GM23248 (cell line): Measurements from ENCODE around the gene FOXN3. TPM values are rescaled to one million over a fixed set of nuclear protein-coding genes. Genes with fewer than 3 reads are reported as not detected.

Experiments
- DNase-seq: peaks from one replicate; pipeline ENCODE4 v3.0.0-alpha.2; 2015
- H2AFZ ChIP-seq: fragments of 200-600 bp; sonication (generic); 2 replicates; pipeline ENCODE4 v1.6.1; 2016; ENCODE audit warnings: antibody characterized with exemption
- H3F3A ChIP-seq: fragments of 200-600 bp; sonication (generic); 2 replicates; pipeline ENCODE4 v1.6.1; 2016; ENCODE audit warnings: mild to moderate bottlenecking, antibody characterized with exemption, mixed run types; ENCODE audit not compliant: insufficient read depth
- H3K27ac ChIP-seq: fragments of 200-600 bp; sonication (generic); 2 replicates; pipeline ENCODE4 v1.5.1; 2016; ENCODE audit warnings: mild to moderate bottlenecking
- H3K27me3 ChIP-seq: fragments of 200-600 bp; sonication (generic); replicated peaks from 2 replicates; pipeline ENCODE4 v1.6.1; 2016; ENCODE audit warnings: mild to moderate bottlenecking; ENCODE audit not compliant: insufficient read depth
- H3K36me3 ChIP-seq: fragments of 200-600 bp; sonication (generic); 2 replicates; pipeline ENCODE4 v1.6.1; 2016; ENCODE audit warnings: low read depth, mild to moderate bottlenecking
- H3K4me1 ChIP-seq: fragments of 200-600 bp; sonication (generic); 2 replicates; pipeline ENCODE4 v1.6.1; 2016; ENCODE audit warnings: mild to moderate bottlenecking; ENCODE audit not compliant: insufficient read depth
- H3K4me2 ChIP-seq: fragments of 200-600 bp; sonication (generic); one replicate; pipeline ENCODE4 v1.6.1; 2016; ENCODE audit warnings: mild to moderate bottlenecking; ENCODE audit not compliant: unreplicated experiment
- H3K4me3 ChIP-seq: fragments of 200-600 bp; sonication (generic); 2 replicates; pipeline ENCODE4 v1.5.1; 2016; ENCODE audit warnings: mild to moderate bottlenecking
- H3K79me2 ChIP-seq: fragments of 200-600 bp; sonication (generic); 2 replicates; pipeline ENCODE4 v1.6.1; 2016; ENCODE audit warnings: mild to moderate bottlenecking; ENCODE audit not compliant: insufficient read depth
- H3K9ac ChIP-seq: fragments of 200-600 bp; sonication (generic); 2 replicates; pipeline ENCODE4 v1.6.1; 2016; ENCODE audit warnings: mild to moderate bottlenecking
- H3K9me2 ChIP-seq: fragments of 200-600 bp; sonication (generic); 2 replicates; pipeline ENCODE4 v1.6.1; 2016; ENCODE audit warnings: mixed run types, mild to moderate bottlenecking, moderate library complexity; ENCODE audit not compliant: insufficient read depth
- H3K9me3 ChIP-seq: fragments of 200-600 bp; sonication (generic); one replicate; pipeline ENCODE4 v1.6.1; 2017; ENCODE audit warnings: low read depth
- H4K20me1 ChIP-seq: fragments of 200-600 bp; sonication (generic); 2 replicates; pipeline ENCODE4 v1.6.0; 2016; ENCODE audit not compliant: insufficient read depth
- EZH2 ChIP-seq: fragments of 200-600 bp; sonication (generic); IDR thresholded peaks from 2 replicates; pipeline ENCODE4 v1.6.1; 2018; ENCODE audit warnings: antibody characterized with exemption, mild to moderate bottlenecking; ENCODE audit not compliant: insufficient read depth, poor library complexity, severe bottlenecking
- EZH2phosphoT487 ChIP-seq: fragments of 200-600 bp; sonication (generic); IDR thresholded peaks from 2 replicates; pipeline ENCODE4 v1.6.1; 2018; ENCODE audit warnings: antibody characterized with exemption, moderate library complexity, mild to moderate bottlenecking, low read depth; ENCODE audit not compliant: insufficient read depth
- WGBS, 2 experiments: methylation state at CpG; one replicate each; pipeline ENCODE4 v1.1.6; 2015 to 2017; ENCODE audit warnings: low lambda C conversion rate in 2 of 2, low coverage in 1 of 2; ENCODE audit errors: missing lambda C conversion rate in 2 of 2; 5-methylcytosine and 5-hydroxymethylcytosine counted together
- in situ Hi-C: fragments of 300-500 bp; cut with MboI; formaldehyde crosslinking; loops from 2 replicates; pipeline ENCODE4 v1.15.0; 2020
- polyA plus RNA-seq: library from polyadenylated mRNA; unstranded; fragments of >200 nt; fragmentation: Nextera tagmentation; extraction: Ambion mirVana; gene quantifications from 2 replicates; pipeline ENCODE4 v1.2.1, GENCODE V29; 2016
- total RNA-seq: library from RNA; depleted of rRNA; stranded (reverse); fragments of >200 nt; shearing (Covaris generic); gene quantifications from 2 replicates; pipeline ENCODE4 v1.2.3, GENCODE V29; 2014

FOXN3 gene
- total and polyA plus RNA-seq, 2 experiments from 2014 or later, result 18.6 to 19.0 TPM

GRCh38 chr14:89452281-89452680 lies 35.2 kb upstream of the FOXN3 start:
- no peaks in the 10 kb centered on the region for H3K9me2 ChIP-seq
- no peaks in the 10 kb centered on the region for H3K27me3 ChIP-seq
- H3K36me3 ChIP-seq, result no peaks in the 10 kb centered on the region
- 95 to 99% methylated on average over 9 of the region's 9 CpGs for WGBS, 2 experiments
- no peak overlapping the region for H2AFZ ChIP-seq
- DNase-seq, result no peak
- H3K27ac ChIP-seq, result no peak overlapping the region
- no peaks in the 10 kb centered on the region for H4K20me1 ChIP-seq
- no peak overlapping the region for H3K9ac ChIP-seq
- in situ Hi-C loops, result no loop called here
- no peaks in the 10 kb centered on the region for H3K9me3 ChIP-seq
- no peak overlapping the region for H3K4me2 ChIP-seq
- TF ChIP-seq EZH2phosphoT487, result no peak
- TF ChIP-seq EZH2, result no peak
- H3K4me1 ChIP-seq, result no peaks in the 10 kb centered on the region
- H3K4me3 ChIP-seq, result no peak overlapping the region
- no peaks in the 10 kb centered on the region for H3K79me2 ChIP-seq
- no peaks in the 10 kb centered on the region for H3F3A ChIP-seq

GRCh38 chr14:89451229-89451628 lies 34.2 kb upstream of the FOXN3 start:
- Histone ChIP-seq H4K20me1 (no peaks in the 10 kb centered on the region), H3K9ac (no peak overlapping the region), H3K4me1 (no peaks in the 10 kb centered on the region), H3F3A (no peaks in the 10 kb centered on the region), H3K9me3 (no peaks in the 10 kb centered on the region), H3K27me3 (no peaks in the 10 kb centered on the region), H3K79me2 (no peaks in the 10 kb centered on the region), H3K4me3 (no peak overlapping the region), H3K9me2 (no peaks in the 10 kb centered on the region), H3K4me2 (no peak overlapping the region), H3K36me3 (no peaks in the 10 kb centered on the region), H2AFZ (no peak overlapping the region), H3K27ac (no peak overlapping the region)
- in situ Hi-C loops, result no loop called here
- TF ChIP-seq EZH2 (no peak), EZH2phosphoT487 (no peak)
- 94 to 95% methylated on average over 9 of the region's 9 CpGs for WGBS, 2 experiments
- no peak for DNase-seq

GRCh38 chr14:89447182-89447944 lies 30.3 kb upstream of the FOXN3 start:
- H3K79me2 ChIP-seq, result no peaks in the 10 kb centered on the region
- TF ChIP-seq EZH2phosphoT487 (no peak), EZH2 (no peak)
- peaks cover 10% of the 10 kb centered on the region for H3F3A ChIP-seq
- H3K36me3 ChIP-seq, result no peaks in the 10 kb centered on the region
- no peak overlapping the region for H2AFZ ChIP-seq
- no peaks in the 10 kb centered on the region for H3K9me2 ChIP-seq
- H3K27ac ChIP-seq, result no peak overlapping the region
- no peak overlapping the region for H3K9ac ChIP-seq
- in situ Hi-C loops, result no loop called here
- no peak overlapping the region for H3K4me2 ChIP-seq
- WGBS, 2 experiments, result 90 to 91% methylated on average over 12 to 14 of the region's 14 CpGs
- no peaks in the 10 kb centered on the region for H4K20me1 ChIP-seq
- H3K4me3 ChIP-seq, result no peak overlapping the region
- H3K27me3 ChIP-seq, result no peaks in the 10 kb centered on the region
- DNase-seq, result no peak
- H3K9me3 ChIP-seq, result no peaks in the 10 kb centered on the region
- peaks cover 20% of the 10 kb centered on the region for H3K4me1 ChIP-seq

GRCh38 chr14:89445273-89445973 lies 28.4 kb upstream of the FOXN3 start:
- no peak overlapping the region for H2AFZ ChIP-seq
- no peaks in the 10 kb centered on the region for H4K20me1 ChIP-seq
- H3K4me1 ChIP-seq, result peaks cover 20% of the 10 kb centered on the region
- in situ Hi-C loops, result no loop called here
- H3K4me2 ChIP-seq, result no peak overlapping the region
- no peak overlapping the region for H3K9ac ChIP-seq
- no peaks in the 10 kb centered on the region for H3K36me3 ChIP-seq
- DNase-seq, result peak; percentile 21
- no peaks in the 10 kb centered on the region for H3K27me3 ChIP-seq
- no peak overlapping the region for H3K27ac ChIP-seq
- H3K9me2 ChIP-seq, result no peaks in the 10 kb centered on the region
- 91 to 98% methylated on average over 4 of the region's 4 CpGs for WGBS, 2 experiments
- no peak overlapping the region for H3K4me3 ChIP-seq
- H3K9me3 ChIP-seq, result no peaks in the 10 kb centered on the region
- peaks cover 10% of the 10 kb centered on the region for H3F3A ChIP-seq
- no peaks in the 10 kb centered on the region for H3K79me2 ChIP-seq
- TF ChIP-seq EZH2, result no peak
- TF ChIP-seq EZH2phosphoT487, result no peak
